Fibroblast of the conjunctiva (primary cell): ENCODE data around the gene CAMK4.
A peak's percentile ranks its signal among the peaks of the same experiment; 100 is the strongest.
"Not testable (repeated sequence)": the region's sequence is repeated elsewhere in the genome, so short reads cannot be mapped to it uniquely, and the experiment has no call there.

ENCODE experiments used
- DNase-seq: peaks from one replicate; pipeline ENCODE4 v3.0.0-alpha.2; 2010; ENCODE audit warnings: low read depth

Gene CAMK4

DNA sequence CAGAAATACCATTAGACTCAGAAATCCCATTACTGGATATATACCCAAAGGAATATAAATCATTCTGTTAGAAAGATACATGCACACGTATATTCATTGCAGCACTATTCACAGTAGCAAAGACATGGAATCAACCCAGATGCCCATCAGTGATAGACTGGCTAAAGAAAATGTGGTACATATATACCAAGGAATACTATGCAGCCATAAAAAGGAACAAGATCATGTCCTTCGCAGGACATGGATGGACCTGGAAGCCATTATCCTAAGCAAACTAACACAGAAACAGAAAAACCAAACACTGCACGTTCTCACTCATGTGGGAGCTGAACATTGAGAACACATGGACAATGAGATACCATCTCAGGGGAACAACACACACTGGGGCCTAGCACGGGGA lies 33.4 kb downstream of the CAMK4 start:
- not testable (repeated sequence) for DNase-seq

DNA sequence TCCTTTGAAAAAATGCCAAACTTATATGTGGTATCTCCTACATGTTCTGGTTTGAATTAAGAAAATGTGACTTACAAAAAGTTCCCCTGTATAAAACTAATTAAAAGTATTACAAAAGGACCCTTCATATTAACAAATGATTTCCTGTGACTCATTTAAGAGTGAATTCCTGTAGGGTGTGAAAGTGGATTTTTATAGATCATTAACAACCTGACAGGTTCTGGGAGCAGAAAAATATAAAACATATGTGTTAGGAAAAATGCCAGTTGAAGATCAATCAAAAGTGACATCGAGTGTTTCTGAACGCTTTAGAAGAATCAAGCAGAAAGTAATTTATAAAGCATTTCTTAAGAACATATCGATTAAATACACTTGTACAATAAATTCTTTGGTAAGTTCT lies 35.5 kb downstream of the CAMK4 start:
- DNase-seq: no peak

DNA sequence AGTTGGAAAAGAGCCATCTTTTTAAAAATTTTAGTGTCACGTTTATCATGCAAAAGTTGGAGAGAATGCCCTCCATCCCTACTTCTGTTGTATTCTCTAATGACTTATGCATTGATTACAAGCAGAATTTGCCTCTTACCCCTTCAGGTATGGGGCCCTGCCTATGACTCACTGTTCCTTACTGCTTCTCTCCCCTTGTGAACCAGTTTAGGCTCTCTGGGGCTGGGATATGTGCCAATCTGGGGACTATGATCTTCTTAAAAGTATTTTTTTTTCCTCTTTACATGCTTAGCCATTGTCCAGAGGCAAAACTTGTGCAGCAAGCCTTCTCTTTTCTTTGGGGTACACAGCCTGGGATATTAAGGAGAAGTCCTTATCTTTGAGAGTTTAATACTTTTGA lies 37.4 kb downstream of the CAMK4 start:
- DNase-seq: no peak

DNA sequence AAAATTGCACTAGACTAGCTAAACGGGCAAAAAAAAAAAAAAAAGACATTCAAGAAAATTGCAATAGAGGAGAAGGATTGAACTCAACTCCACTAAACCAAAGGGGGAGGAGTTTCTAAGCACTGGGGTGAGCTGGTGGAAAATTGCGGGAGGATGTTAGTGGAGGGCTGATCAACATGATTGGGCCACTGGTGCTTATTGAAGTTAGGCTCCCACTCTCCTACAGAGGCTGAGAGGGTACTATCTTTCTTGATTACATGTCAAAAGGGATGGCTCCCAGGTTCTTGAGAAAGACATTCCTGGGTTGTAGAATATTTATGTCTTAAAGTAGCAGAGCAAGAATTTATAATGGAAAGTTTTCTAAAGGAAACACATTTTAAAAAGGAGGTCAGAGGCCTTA lies 38.0 kb downstream of the CAMK4 start:
- no peak for DNase-seq

DNA sequence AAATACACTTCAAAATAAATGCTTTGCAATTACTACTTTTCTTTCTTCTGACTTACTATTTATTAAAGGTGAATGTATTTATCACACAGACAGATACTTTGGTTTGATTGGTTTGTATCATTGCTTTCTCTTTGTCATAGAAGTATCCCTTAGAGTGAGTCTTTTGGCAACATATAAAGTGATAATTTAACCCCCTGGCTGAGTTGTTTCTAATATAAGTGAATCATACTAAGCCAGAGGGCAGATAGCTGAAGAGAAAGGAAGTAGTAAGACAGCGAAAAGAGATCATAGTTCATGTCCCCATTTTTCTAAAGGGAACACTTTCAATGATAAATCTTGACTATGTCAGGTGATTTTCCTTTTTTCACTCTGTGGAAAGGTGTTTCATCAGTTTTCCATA lies 38.6 kb downstream of the CAMK4 start:
- no peak for DNase-seq

DNA sequence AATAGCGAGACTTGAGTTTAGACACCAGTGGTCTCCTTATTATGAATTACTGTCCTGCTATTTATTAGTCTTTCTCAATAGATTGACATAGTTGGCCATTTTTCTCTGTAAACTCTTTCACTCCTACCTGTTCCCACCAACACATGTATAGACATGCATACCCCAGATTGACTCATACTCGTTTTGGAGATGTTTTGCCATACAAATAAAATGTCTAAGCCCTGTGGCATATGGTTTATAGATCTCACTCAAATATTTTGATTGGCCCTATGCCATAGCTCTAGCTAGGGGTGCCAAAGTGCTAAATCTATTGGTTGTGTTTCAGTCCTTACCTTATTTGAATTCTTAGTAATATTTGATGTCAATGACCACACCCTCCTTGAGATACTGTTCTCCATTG lies 42.3 kb downstream of the CAMK4 start:
- DNase-seq: no peak

DNA sequence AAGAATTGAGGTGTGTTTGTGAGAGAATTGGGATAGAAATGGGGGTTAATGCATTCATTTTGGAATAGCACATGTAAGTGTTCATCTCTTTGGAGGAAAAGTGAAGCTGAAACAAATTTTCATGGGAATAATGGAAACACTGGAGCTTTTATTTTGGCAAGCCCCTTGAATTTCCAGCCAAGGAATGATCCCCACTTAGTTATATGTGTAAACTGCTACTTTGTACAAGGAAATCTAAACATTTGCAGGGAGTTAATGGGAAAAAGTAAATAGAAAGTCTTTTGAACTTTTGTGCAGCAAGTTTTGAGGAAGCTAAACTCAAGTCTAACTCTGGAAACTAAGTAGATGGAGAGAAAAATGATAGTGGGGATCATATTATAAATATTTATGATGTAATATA lies 44.1 kb downstream of the CAMK4 start:
- DNase-seq: no peak

DNA sequence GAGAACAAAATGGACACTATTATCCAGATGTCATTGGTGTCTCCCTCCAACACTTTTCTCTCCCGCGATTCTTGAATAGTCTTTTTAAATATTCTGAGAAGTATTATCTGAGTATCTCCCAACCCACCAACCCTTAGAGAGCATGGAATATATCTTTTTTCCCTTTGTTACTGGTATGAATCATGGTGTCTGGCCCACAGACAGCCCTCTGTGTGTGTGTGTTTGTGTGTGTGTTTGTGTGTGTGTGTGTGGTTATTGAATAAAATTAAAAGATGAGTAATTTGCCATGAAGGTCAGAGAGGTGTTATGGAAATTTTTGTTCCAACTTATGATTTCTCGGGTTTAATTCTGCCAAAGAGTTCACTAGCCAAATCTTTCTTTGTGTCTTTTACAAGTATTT lies 47.7 kb downstream of the CAMK4 start:
- DNase-seq: no peak

DNA sequence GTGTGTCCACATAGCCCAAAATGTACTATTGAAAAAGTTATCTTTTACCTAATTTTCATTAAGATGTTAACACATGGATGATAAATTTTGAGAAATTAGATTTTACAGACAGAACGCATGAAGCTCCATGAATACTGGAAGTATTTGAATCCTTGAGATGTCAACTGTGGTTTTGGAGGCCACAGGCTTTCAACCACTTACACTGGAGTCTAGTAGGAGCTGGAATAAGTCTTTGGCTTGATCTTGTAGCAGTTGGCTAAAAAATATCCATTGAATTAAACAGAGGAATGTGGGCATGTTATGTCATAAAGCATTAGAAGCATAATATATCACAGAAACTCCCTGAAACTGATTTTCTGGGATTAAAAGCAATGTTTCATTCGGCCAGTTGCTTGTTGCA lies 52.9 kb downstream of the CAMK4 start:
- DNase-seq: no peak

DNA sequence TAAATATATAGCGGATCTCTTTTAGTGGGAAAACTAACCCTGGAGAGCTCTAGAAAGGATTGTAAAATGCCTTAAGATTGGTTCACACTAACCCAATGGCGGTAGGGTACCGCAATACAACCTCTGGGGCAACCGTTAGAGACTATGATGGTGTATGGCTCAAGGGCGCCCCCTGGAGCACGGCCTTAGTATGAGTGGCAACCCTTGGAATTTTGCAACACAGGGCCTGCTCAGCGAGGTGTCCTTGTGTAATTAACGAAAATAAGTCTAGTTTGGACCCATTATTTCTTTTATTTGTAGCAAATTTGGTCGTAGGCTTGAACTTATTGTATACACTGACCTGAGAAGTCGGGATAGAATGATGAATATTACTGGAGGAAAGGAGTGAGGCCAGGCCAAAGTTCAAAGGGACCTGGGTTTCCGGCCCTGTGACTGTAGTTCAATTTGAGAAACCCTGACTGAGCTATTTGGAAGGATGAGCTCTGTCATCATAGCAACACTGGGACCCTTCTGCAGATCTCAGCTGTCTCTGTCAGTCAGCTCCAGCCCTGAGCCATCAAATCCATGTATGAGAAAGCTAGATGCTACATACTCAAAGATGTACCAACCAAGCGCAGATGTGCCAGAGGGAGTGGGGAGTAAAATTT lies 54.8 kb downstream of the CAMK4 start:
- DNase-seq: peak; percentile 8

DNA sequence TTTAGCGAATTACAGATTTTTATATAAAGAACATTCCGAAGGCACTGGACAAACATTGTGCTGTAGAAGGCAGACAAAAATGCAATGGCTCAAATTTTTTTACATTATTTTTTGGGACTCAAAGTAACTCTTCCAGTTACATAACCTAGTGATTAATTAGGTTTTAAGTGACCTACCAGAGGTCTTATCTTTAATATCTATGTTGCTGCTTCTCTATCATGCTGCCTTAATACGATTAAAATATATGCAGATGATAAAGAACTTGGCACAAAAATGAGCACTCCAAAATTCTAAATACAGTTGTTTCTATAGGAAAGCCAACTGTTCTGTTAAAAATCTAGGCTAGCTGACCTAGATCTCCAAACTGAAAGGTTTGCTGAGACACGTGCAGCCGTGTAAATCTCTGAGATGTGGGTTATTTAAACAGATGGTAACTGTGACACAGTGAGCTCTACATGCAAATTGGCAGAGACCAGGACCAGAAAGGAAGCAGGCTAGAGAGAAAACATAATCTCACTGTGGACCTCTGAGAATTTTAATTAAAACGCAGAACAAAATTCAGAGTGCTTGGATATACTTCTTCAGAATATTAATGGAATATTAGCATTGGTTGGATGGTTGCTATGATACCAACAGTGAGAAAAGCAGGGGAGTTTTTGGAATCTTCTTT lies 56.2 kb downstream of the CAMK4 start:
- no peak for DNase-seq

DNA sequence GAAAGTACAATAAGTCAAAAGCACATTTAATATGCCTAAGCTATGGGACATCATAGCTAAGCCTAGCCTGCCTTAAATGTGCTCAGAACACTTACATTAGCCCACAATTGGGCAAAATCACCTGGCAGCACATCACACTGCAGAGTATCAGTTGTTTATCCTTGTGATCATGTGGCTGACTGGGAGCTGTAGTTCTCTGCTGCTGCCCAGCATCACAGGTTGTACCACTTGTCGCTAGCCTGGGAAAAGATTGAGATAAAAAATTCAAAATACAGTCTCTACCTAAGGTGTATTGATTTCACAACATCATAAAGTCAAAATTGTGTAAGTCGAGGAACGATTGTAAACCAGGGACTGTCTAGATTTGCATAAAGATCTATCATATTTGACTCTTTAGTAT lies 58.6 kb downstream of the CAMK4 start:
- DNase-seq: no peak

DNA sequence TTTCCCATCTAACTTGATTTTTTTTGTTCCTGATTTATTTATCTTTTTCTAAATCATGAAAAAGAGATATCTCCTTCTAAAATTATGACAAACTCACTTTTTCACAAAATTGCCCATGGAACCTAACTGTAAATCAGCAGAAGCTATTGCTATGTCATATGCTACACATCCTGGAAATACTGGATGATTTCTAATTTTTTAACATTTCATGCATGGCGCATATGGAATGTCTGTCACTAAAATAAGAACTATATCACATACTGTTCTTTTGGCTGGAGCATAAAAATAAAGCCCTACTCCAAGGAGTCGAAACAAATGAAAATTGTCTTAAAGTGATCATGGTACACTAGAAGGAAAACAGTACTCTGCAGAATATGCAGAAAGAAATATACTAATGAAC lies 60.6 kb downstream of the CAMK4 start:
- DNase-seq: no peak

DNA sequence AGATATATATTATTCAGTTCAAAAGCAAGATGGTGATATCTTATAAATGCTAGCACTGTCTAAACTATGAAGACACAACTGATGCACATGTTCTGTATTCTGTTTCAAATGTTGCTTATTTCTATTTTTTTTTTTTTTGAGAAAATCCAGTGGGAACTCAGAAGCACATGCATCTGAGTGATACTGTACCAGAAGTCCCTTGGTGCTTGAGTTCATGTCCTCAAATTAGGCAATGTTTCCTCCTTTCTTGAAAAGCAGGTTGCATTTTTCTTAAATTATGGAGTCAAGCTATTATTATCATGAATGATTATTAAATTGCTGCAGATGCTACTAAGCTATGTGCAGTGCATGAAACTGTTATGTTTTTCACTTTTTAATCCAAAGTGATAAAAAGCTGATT lies 70.4 kb downstream of the CAMK4 start:
- no peak for DNase-seq

DNA sequence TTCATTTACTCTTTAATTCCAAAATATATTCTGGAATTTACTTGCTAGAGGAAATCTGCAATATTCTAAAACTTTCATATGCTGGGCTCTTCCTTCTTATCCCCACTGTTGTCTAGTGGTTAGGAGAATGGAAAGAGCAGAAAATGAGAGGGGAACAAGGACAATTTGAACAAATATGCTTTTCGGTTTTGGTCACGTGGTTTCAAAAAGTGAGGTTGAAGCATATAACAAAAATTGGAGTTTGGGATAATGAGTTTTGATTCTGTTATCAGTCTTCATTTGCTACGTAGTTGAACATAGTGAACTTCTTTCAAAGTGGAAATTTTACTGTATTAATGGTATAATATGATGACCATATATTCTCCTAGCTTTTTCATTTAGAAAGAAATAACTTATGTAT lies 71.5 kb downstream of the CAMK4 start:
- no peak for DNase-seq

DNA sequence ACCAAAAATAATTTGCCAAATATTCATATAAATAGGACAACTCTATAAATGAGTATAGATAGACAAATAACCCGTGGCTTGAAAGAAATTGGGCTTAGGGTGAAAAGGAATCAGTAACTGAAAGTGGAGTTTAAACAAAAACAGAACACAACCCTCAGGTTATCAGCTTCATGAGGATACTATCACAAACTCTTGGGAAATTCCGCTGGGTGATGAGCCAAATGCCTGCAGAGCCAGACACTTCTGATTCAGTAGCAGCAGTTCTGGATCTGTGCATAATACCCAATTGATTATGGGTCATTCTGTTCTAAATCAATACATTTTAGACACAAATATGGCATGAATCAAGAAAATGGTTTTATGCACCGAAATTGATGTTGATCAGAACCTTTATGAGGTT lies 72.4 kb downstream of the CAMK4 start:
- DNase-seq: no peak

DNA sequence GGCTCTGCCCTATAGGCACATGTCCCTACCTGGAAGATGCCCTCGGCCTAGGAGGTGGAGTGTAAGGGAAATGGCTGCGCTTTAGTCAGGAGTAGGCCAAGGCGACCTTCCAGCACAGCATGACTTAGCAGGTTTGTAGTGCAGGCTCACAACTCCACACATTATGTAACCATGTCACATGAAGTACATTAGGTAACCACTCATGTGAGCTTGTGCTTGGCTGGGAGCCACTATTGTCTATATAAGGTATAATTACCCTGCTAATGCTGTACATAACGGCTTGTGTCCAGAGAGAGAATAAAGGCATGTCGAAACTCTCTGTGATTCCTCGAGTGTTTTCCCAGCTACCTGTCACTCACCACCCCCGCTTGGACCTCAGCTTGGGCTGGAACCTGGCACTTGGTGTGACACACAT lies 74.9 kb downstream of the CAMK4 start:
- no peak for DNase-seq

DNA sequence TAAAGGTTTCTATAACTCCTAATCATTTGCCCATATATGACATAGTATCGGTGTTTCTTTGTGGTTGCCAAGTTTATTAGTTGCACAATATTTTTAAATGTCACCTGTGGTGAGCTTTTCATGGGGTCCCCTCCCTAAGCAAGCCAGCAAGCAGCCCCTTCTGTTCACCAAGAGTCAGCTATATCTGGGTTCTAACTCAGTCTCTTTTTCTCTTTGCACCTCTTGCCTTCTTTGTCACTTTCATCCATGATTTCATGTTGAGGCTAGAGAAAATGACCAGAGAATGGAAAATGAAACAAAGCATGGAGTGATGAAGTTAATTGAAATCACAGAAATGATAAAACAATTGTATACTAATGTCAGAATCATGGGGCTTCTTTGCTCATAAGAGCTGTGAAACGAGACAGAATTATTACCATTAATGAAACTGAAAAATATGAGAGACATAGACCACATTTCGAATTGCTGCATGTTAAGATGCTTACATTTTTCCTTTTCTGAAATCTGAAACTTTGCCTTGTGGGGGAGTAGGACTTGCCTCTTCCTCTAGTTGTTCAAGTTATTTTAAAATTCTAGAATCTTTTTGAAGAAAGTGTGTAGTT lies 75.7 kb downstream of the CAMK4 start:
- no peak for DNase-seq

DNA sequence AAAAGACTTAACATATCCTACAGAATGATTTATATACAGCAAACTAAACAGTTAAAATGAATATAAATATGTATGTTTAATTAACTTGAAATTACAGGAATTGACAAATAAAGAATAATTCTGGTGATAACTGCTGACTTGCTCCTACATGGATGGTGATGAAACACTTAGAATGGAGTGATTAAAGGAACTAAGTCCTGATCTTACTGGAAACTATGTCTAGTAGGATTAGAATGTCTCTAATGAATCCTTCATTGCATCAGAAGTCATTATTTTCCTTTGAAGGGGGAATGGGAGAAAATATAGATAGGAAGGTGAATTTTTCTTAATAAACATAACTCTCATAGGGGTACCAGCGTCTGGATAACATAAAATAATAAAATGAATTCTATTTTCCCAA lies 77.1 kb downstream of the CAMK4 start:
- no peak for DNase-seq

DNA sequence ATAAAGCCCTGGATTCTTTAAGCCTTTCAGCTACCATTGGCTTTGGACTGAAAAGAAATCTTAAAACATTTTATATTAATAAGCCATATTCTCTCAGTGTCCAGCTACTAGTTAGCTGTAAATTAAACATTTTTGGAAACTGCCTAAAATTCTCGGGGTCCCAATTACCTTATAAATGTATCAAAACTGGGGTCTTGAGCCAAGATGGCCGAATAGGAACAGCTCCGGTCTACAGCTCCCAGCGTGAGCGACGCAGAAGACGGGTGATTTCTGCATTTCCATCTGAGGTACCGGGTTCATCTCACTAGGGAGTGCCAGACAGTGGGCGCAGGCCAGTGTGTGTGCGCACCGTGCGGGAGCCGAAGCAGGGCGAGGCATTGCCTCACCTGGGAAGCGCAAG lies 77.9 kb downstream of the CAMK4 start:
- DNase-seq: not testable (repeated sequence)

DNA sequence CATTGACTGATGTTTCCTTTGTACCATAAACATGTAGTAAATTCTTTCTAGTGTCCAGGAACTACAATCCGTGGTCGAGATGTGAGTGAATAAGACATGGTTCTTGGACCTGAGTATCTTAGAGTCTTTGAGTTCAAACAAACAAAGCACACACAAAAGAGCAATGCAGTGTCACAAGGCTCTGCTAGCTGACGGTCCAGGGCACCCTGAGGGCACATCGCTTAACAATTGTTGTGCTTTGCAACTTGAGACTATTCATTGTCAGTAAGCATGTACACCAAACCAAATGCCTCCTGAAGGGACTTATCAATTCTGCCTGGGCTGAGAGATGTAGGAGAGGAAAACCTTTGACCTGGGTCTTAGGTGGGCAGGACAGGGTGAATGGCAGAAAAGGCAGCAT lies 84.8 kb downstream of the CAMK4 start:
- DNase-seq: no peak

DNA sequence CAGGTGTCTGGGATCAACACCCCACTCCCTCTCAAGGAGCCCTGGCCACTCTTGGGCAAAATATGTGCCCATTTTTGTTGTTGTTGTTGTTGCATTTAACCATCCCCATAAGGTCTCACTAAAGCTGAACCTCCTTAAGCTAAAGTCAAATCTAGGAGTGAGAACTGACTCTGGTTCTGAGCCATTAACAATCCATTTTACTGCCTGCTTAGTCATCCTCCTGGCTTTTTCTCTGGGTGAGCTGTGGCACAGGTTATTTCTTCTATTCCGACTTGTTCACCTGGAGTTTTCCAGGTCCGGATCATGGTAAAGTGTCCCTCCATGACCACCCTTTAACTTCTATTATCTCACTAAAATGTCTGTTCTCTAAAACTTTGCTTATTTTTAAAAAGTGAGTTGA lies 85.2 kb downstream of the CAMK4 start:
- DNase-seq: no peak

DNA sequence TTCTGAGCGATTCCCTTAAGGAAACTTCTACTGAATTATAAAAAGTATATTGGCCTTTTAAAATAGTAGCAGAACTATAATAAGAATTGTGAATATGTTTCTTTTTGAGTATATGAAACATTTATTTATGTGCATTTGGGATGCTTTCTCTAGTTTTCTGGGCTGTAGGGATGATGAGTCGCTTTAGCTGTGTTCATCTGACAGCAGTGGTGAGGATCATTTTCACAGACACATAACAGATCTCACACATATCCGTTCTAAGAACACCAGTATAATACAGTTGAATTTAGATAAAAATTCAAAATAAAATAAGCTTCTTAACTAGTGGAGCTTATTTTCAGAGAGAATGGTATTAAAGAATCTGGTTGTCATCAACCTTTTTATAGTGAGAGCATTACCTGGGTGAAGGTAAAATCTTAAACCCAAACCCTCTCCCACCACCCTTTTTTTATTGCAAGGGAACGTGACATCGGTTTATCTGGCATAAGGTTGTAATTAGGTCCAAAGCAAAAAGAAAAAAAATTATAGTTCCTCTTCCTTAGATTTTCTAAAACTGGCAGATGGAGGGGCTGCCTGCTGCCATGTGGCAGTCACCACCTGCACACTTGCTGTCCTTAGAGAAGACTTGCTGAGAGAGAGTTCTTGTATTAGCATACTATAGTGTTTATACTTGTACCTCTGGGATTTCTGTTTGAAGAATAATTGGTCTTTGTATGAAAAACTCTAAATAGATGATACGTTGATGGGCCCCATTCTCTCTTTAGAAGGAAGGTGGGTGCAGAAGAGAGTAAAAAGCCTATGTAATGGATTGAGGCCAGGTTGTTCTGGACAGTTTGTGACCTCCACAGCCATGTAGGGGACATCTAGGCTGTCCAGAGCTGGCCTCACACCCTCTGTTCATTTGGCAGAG lies 86.8 kb downstream of the CAMK4 start:
- no peak for DNase-seq
